HG03439 (cell line): Measurements from ENCODE around the gene SMAD3.
A peak's percentile ranks its signal among the peaks of the same experiment; 100 is the strongest.
"Not testable (repeated sequence)": the region's sequence is repeated elsewhere in the genome, so short reads cannot be mapped to it uniquely, and the experiment has no call there.

Experiments used
- ATAC-seq: cut with Tn5 transposase; IDR thresholded peaks from one replicate; pipeline ENCODE4 v1.9.1; 2021; ENCODE audit warnings: mild to moderate bottlenecking, moderate library complexity; ENCODE audit not compliant: unreplicated experiment

The SMAD3 gene

DNA sequence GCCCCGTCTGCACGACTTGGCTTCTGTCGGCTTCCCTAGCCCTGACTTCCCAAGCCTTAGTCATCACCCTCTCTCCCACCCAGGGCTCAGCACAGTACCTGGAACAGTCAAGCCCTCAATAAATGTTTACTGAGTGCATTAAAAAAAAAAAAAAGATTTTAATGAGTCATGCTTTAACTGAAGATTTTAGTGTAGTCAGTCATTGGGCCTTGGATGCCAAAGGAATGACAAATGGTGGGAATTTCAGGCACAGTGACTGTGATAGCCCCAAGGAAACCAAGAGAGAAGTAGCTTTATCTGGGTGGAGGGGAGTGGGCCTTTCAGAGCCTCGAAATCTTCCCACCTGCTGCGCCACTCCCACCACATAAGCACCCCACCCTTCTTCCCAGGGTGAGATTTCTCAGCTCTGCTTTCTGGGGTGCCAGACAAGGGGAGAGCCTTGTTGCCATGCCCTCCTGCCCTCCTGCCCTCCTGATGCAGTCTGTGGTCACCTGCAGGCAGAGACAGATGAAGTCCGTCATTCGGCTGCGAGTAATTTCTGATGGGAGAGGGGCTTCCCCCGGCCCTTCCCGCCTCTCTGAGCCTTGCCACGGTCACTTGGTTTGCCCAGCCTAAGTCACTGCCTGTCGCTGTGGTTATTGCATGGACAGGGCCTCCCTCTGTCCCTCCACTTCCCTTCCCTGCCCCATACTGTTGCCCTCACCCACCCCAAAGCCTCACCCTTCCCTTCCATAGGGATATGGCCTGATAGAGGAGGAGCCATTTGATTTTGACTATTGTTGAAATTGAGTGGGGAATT is 41.8 kb downstream of the SMAD3 start:
- no peak for ATAC-seq

DNA sequence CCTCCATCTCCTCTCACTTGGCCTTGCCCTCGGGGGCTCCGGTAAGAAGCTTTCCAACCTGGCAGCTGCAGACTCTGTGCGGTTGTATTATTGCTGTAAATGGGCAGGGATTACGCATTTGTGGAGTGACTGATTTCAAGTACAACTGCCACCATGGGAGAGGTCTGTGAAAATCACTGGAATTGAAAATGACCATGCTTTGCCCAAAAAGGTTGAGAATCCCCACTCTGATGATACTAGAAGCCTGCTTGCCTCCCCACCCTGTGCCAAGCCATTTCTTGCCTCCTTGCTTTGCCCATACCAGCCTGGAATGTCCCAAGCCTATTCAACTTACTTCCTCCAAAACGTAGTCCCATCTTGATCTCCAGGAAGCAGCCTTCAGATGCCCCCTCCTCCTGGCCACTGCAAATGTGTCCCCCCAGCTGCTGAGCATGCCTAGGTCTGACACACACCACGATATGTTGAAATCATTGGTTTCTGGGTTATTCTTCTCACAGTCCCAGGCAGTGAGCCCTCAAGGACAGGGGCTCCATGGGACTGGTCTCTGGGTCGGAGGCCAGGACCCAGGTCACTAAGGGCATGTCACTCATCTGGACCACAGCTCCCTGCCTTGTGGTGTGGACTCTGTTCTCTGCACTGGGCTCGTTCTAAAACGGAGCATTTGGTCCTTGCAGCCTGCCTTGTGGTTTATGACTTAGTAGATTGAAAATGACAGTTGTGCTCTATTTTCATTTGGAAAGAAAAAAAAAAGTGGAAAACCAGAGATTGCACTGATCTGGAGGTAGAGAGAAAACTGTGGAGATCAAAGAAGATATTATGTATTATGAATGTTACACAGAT is 42.9 kb downstream of the SMAD3 start:
- no peak for ATAC-seq

DNA sequence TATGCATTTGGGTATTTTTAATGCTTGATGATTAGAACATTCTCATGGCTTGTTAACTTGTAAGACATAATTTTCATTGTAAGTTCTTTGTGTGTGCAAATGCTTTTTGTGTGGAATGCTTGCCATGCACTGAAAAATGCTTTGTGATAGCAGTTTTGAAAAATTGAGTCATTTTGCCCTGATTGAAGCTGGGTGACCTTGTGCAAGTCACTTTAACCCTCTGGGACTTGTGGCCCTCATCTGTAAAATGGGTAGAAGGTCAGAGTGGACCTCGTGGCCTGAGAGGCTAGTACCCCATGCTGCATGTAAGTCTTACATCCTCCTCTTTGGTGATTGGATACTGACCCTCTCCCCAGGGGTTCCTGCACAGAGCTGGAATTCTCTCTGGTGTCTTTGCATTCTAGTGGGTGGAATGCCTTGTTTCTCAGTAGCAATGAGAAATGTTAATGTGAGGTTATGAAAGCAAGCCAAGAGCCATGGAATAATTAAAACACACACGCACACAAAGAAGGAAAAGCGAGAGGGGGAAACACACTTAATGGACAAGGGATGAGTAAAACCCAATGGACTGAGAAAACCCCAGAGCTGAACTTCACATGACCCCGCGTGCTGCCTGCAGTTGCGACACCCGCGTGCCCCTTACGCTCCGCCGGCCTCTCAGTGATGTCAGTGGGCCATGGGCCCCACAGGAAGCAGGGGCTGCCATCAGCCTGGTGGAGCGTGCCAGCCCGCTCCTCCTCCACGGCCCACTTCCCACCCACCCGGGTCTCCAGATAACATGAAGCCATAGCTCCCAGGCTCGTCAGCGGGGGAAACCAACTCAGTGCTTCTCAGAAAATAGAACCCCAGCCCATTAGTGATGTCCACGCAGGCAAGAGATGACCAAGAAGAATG is 44.0 kb downstream of the SMAD3 start:
- ATAC-seq: peak; percentile 39

DNA sequence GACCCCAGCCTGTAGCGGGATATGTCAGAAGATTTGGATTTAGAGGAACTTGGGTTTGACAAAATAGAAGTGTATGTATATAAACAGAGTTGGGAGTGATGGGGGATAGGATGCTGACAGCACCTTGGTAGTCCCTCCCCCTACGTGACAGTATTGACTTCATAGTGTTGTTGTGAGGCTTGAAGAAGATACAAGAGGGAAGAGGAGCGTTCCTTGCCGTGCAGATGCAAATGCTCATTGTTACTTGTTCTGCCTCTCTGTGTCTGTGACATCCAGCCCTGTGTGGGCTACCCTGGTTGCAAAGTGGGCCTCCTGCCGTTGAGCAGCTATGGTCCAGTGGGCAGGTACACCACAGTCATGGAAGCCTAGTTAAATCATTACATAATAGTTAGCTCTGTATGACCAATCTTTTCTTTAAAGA is 45.0 kb downstream of the SMAD3 start:
- ATAC-seq: no peak

- ATAC-seq: no peak
Measured at GRCh38 chr15:67110958-67111864, 45.8 kb downstream of the SMAD3 start.

GRCh38 chr15:67114046-67114445 is 48.6 kb downstream of the SMAD3 start:
- no peak for ATAC-seq

DNA sequence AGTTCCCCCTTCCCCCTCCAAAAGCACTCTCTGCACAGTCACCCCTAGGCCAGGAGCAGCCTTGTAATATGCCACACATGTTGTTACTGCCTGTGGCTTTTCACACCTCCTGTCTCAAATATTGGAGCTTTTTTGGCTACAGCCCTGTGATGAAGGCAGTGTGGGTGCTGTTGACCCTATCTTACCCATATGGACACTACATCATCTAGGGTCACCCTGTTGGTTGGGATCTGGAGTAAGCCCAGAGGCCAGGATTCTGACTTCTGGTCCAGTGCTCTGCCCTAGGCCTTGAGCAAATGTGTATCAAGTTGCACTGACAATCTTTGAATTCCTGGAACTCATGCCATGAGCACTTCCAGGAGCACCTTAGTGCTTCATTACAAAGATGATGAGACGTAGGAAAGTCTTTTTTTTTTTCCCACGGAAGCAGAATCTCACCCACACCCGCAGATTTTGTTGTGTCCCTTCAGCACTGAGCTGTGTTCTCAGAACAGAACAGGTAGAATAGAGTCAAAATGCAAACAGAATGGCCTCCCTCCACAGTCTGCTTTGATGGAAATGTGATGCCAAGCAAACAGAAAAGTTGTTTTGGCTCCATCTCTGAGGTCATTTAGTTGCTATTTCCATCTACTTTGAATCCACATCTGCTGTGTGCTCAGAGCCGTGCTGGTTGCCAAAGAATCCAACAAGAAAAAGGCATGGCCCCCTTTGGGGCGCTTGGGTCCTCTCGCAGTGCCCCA is 49.6 kb downstream of the SMAD3 start:
- ATAC-seq: no peak

- no peak for ATAC-seq
Measured at GRCh38 chr15:67115586-67115969, 50.2 kb downstream of the SMAD3 start.

DNA sequence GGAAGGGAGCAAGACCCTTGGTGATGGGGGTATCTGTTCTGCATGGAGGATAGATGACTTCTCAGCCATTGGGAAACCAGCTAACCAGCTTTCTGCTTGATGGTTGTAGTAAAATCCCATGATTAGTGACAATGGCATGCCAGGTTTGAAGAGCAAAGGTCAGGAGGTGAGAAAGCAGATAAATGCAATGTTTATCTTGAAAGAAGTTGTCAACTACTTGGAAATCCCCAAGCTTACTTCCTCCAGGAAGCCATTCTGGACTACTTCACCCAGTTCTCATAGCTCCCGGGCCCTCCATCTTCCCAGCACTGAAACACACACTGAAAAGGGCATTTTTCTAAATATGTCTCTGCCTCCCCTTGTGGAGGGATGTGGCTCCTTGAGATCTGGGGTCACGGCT is 51.3 kb downstream of the SMAD3 start:
- ATAC-seq: no peak

GRCh38 chr15:67117370-67117769 is 52.0 kb downstream of the SMAD3 start:
- no peak for ATAC-seq

GRCh38 chr15:67118808-67119207 is 53.4 kb downstream of the SMAD3 start:
- ATAC-seq: no peak

DNA sequence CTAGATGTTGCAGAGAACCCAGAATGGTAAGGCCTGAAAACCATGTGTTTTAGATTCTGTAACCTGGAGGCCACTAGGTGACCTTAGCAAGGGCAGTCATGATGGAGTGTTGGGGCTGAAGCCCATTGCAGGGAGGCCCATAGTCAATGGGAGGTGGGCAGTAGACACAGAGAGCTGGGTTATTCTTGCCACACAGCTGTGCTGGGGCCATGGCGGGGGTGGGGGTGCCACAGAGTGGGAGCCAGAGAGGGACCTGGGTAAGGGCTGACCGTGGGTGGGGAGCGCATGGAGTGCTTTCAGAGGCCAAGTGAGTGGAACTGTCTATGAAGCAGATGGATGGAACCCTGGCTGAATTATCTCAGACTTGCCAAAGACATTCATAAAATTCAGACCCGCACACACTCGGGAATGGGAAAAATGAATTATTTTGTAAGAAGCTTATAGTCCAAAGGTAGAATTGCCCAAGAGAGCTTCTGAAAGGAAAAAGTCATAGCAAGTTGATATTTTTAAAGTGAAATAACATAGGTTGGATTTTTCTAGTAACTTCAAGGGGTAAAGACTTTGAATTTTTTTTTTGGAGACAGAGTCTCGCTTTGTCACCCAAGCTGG is 53.9 kb downstream of the SMAD3 start:
- ATAC-seq: no peak

- ATAC-seq: no peak
Measured at GRCh38 chr15:67120009-67120838, 54.8 kb downstream of the SMAD3 start.

DNA sequence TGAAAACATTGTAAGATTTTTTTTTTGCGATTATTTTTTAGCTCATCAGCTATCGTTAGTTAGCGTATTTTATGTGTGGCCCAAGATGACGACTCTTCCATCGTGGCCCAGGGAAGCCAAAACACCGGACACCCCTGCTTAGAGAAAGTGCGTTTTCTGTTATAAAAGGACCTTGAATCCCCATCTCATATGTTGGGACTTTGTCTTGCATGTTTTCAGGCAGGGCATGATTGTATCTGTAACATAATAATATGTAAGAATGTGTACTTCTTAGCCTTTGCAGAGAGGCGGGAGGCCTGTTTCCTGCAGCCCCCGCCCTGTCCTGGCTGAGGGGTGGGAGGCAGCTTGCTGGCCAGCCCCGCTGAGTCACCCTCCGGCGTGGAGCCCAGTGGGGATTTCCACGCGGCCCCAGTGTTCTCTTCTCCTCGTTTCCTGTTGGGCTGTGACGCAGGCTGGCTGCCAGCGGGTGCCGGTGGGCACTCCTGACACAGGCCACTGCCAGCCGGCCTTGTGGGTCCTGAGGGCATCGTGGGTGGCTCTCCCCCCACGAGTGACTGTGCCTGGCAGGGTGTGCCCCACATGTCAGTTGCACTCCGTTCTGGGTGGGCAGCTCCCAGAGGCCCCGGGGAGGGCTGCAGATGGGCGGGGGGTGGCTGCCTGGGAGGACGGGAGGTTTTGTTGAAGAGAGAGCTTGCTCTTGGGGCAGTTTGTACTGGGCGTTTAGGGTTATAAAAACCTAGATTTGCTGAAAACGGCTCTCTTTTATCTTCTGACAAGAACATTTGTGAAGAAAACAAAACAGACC is 55.6 kb downstream of the SMAD3 start:
- peak; percentile 54 for ATAC-seq

DNA sequence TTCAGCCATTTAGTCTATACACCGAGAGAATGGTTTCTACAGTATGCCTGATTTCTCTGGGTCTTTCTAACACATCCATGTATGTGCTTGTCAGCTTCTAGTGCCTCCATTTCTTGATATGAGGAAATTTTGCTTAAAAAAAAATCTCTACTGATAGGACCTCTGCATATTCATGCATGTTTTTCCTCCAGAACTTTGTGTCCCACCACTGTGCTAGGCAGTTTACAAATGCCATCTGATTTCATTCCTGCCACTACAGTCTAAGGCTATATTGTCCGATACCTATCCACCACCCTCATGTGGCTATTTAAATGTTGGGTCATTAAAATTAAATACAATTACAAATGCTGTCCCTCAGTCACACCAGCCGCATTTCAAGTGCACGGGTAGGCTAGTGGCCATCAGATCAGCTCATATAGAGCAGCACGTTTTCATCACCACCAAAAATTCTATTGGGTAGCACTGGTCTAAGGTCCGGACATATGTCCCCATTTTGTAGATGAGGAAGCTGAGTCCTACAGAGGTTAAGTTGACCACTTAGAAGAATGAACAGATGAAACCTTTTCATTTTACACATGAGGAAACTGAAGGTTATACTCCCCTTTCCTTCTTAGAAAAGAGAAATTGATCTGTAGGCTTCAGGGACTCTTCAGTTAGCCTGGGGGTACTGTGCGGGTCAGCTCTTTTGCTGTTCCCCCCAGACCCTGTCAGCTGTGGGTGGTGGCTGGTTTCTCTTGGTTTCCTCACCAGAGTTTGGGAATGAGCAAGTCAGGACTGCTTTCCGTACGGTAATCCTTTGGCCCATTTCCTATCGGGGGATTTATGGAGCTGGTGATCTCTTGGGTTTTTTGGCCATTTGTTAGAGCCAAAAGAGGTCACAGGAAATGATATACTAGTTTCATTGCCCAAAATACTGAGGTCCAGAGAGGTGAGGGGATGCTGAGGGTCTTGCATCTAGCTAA is 56.5 kb downstream of the SMAD3 start:
- ATAC-seq: no peak

GRCh38 chr15:67122816-67123215 is 57.4 kb downstream of the SMAD3 start:
- not testable (repeated sequence) for ATAC-seq
